Thoracic aorta (tissue), 2 donors: Measurements from ENCODE around the gene MRC1. TPM values are rescaled to one million over a fixed set of nuclear protein-coding genes. Genes with fewer than 3 reads are reported as not detected.

ENCODE experiments used
- ATAC-seq: fragments of 150-250 bp; one replicate; pipeline ENCODE4 v1.8.0; 2017; ENCODE audit warnings: low read depth; ENCODE audit not compliant: insufficient number of reproducible peaks, low FRiP score
- DNase-seq: peaks from one replicate; pipeline ENCODE4 v3.0.0-alpha.2; 2020; ENCODE audit warnings: low spot score
- H3K27ac ChIP-seq, 2 donors: fragments of 200-600 bp; sonication (generic); 1 replicate in 1 of 2; 2 replicates in 1 of 2; pipeline ENCODE4 v1.5.1; 2016; ENCODE audit warnings: mild to moderate bottlenecking in 2 of 2, moderate library complexity in 2 of 2
- H3K27me3 ChIP-seq: fragments of 200-600 bp; sonication (generic); replicated peaks from 2 replicates; pipeline ENCODE4 v1.6.0; 2016; ENCODE audit warnings: mild to moderate bottlenecking; ENCODE audit not compliant: insufficient read depth
- H3K36me3 ChIP-seq: fragments of 200-600 bp; sonication (generic); one replicate; pipeline ENCODE4 v1.5.1; 2016
- H3K4me1 ChIP-seq, 2 donors: fragments of 200-600 bp; sonication (generic); 1 replicate in 1 of 2; 2 replicates in 1 of 2; pipeline versions ENCODE4 v1.5.1 to v1.6.0; 2016; ENCODE audit warnings: low read depth in 2 of 2, mild to moderate bottlenecking in 1 of 2; ENCODE audit not compliant: control insufficient read depth in 1 of 2
- H3K4me3 ChIP-seq: fragments of 200-600 bp; sonication (generic); 2 replicates; pipeline ENCODE4 v1.5.1; 2016; ENCODE audit warnings: mild to moderate bottlenecking
- H3K9me3 ChIP-seq: fragments of 200-600 bp; sonication (generic); 2 replicates; pipeline ENCODE4 v1.5.1; 2016
- CTCF ChIP-seq: fragments of 200-600 bp; sonication (generic); IDR thresholded peaks from one replicate; pipeline ENCODE4 v1.5.1; 2019; ENCODE audit warnings: antibody characterized with exemption
- total RNA-seq, 2 donors: library from RNA; depleted of rRNA; stranded (reverse); fragments of >200 nt; gene quantifications; one replicate each; pipeline versions ENCODE4 v1.1.0 to v1.2.3, GENCODE V29; 2016

MRC1 gene
- total RNA-seq, 2 donors from 2014 or later: 62.6 to 73.4 TPM

- ATAC-seq: no peak
- H3K27ac ChIP-seq: no peak overlapping the region
- H3K27me3 ChIP-seq: no peaks in the 10 kb centered on the region
- no peak overlapping the region for H3K4me3 ChIP-seq
- H3K9me3 ChIP-seq: no peaks in the 10 kb centered on the region
- no peaks in the 10 kb centered on the region for H3K36me3 ChIP-seq
- no peaks in the 10 kb centered on the region for H3K4me1 ChIP-seq
- no peak for DNase-seq
- no peak for TF ChIP-seq CTCF
Measured at GRCh38 chr10:17872191-17873091, 63.3 kb downstream of the MRC1 start.

- H3K4me3 ChIP-seq: no peak overlapping the region
- H3K4me1 ChIP-seq: no peaks in the 10 kb centered on the region
- no peaks in the 10 kb centered on the region for H3K27me3 ChIP-seq
- no peak for TF ChIP-seq CTCF
- H3K36me3 ChIP-seq: no peaks in the 10 kb centered on the region
- ATAC-seq: no peak
- no peak overlapping the region for H3K27ac ChIP-seq
- DNase-seq: no peak
- no peaks in the 10 kb centered on the region for H3K9me3 ChIP-seq
Measured at GRCh38 chr10:17873946-17874345, 64.8 kb downstream of the MRC1 start.

GRCh38 chr10:17877121-17877520 lies 68.0 kb downstream of the MRC1 start:
- H3K9me3 ChIP-seq: no peaks in the 10 kb centered on the region
- DNase-seq: no peak
- H3K27ac ChIP-seq: no peak overlapping the region
- H3K4me1 ChIP-seq: peaks cover 0 to 3% of the 10 kb centered on the region in 2 donors
- no peaks in the 10 kb centered on the region for H3K27me3 ChIP-seq
- no peak for ATAC-seq
- no peaks in the 10 kb centered on the region for H3K36me3 ChIP-seq
- no peak overlapping the region for H3K4me3 ChIP-seq
- TF ChIP-seq CTCF: no peak

GRCh38 chr10:17878896-17879295 lies 69.7 kb downstream of the MRC1 start:
- no peaks in the 10 kb centered on the region for H3K9me3 ChIP-seq
- ATAC-seq: no peak
- no peaks in the 10 kb centered on the region for H3K36me3 ChIP-seq
- no peak overlapping the region for H3K27ac ChIP-seq
- H3K4me1 ChIP-seq: peaks cover 0 to 19% of the 10 kb centered on the region in 2 donors
- no peak for DNase-seq
- TF ChIP-seq CTCF: no peak
- no peak overlapping the region for H3K4me3 ChIP-seq
- no peaks in the 10 kb centered on the region for H3K27me3 ChIP-seq

- DNase-seq (no peak), ATAC-seq (no peak)
- Histone ChIP-seq H3K9me3 (no peaks in the 10 kb centered on the region), H3K27ac (no peak overlapping the region), H3K36me3 (no peaks in the 10 kb centered on the region), H3K4me1 (peaks cover 0 to 19% of the 10 kb centered on the region in 2 donors), H3K4me3 (no peak overlapping the region), H3K27me3 (no peaks in the 10 kb centered on the region)
- TF ChIP-seq CTCF: no peak
Measured at GRCh38 chr10:17880601-17881000, 71.5 kb downstream of the MRC1 start.
